ENCODE data around the gene CEMIP.

Gene CEMIP

GRCh38 chr15:80990955-80991354, 211.8 kb downstream of the CEMIP start:
- DNase-seq, result no peak

GRCh38 chr15:80991421-80991820, 212.3 kb downstream of the CEMIP start:
- DNase-seq, result peak; percentile 30

- no peak for DNase-seq
Measured at GRCh38 chr15:80992006-80992405, 212.8 kb downstream of the CEMIP start.

GRCh38 chr15:80992441-80992840, 213.3 kb downstream of the CEMIP start:
- DNase-seq, result no peak

- no peak for DNase-seq
Measured at GRCh38 chr15:80996247-80996646, 217.1 kb downstream of the CEMIP start.

GRCh38 chr15:80997692-80998091, 218.5 kb downstream of the CEMIP start:
- no peak for DNase-seq

GRCh38 chr15:80998251-80998650, 219.1 kb downstream of the CEMIP start:
- DNase-seq, result no peak

- DNase-seq, result peak; percentile 68
Measured at GRCh38 chr15:80999623-81000036, 220.5 kb downstream of the CEMIP start.

- no peak for DNase-seq
Measured at GRCh38 chr15:81000144-81000623, 221.0 kb downstream of the CEMIP start.

- peak; percentile 88 for DNase-seq
Measured at GRCh38 chr15:81000624-81001151, 221.5 kb downstream of the CEMIP start, which contains the start of gene TLNRD1. Gene TLNRD1 (plus strand): TSS chr15:81000923. CDS start chr15:81002272, 1,349 bp downstream.

Measured in CD4-positive, alpha-beta T cell treated with Interleukin-4 for 4 hours (primary cell).